ENCODE results near the gene DAP.

- TF ChIP-seq CTCF (IDR thresholded peaks at IDR 0.05; ENCODE audit: insufficient read depth, low read length, poor library complexity, severe bottlenecking) (no peak), EZH2phosphoT487 (conservative IDR thresholded peaks at IDR 0.05; ENCODE audit: low read length) (no peak)
Observed at GRCh38 chr5:10639846-10640368, 121.1 kb downstream of the DAP start.

Data from SU-DHL-6 (cell line).